Effector memory CD4-positive, alpha-beta T cell (primary cell): ENCODE data around the gene VSIG2.

Experiments
- DNase-seq, 3 donors: peaks; one replicate each; pipeline ENCODE4 v3.0.0-alpha.2; 2020
- H3K27ac ChIP-seq: 2 replicates; pipeline ENCODE4 v1.7.0; 2013; ENCODE audit warnings: mild to moderate bottlenecking, low read length, moderate library complexity; ENCODE audit not compliant: insufficient read depth, poor library complexity, severe bottlenecking
- H3K27me3 ChIP-seq: replicated peaks from 2 replicates; pipeline ENCODE4 v1.7.0; 2013; ENCODE audit warnings: mild to moderate bottlenecking, low read length; ENCODE audit not compliant: insufficient read depth, control insufficient read depth, poor library complexity, severe bottlenecking
- H3K36me3 ChIP-seq: 2 replicates; pipeline ENCODE4 v1.7.0; 2013; ENCODE audit warnings: mild to moderate bottlenecking, low read length, moderate library complexity; ENCODE audit not compliant: control insufficient read depth, insufficient read depth
- H3K4me1 ChIP-seq: 2 replicates; pipeline ENCODE4 v1.7.0; 2013; ENCODE audit warnings: low read length, mild to moderate bottlenecking; ENCODE audit not compliant: control insufficient read depth, insufficient read depth, poor library complexity, severe bottlenecking
- H3K4me3 ChIP-seq: 2 replicates; pipeline ENCODE4 v1.7.0; 2013; ENCODE audit warnings: low read length, low read depth, mild to moderate bottlenecking; ENCODE audit not compliant: insufficient read depth, poor library complexity, severe bottlenecking
- H3K9me3 ChIP-seq: 2 replicates; pipeline ENCODE4 v1.7.0; 2013; ENCODE audit warnings: mild to moderate bottlenecking, low read length, moderate library complexity; ENCODE audit not compliant: control insufficient read depth

The VSIG2 gene

GRCh38 chr11:124757320-124757719, 5.3 kb upstream of the VSIG2 start:
- Histone ChIP-seq H3K4me3 (no peak overlapping the region), H3K9me3 (no peaks in the 10 kb centered on the region), H3K4me1 (peaks cover 32% of the 10 kb centered on the region), H3K27me3 (peaks cover 40% of the 10 kb centered on the region), H3K27ac (no peak overlapping the region), H3K36me3 (no peaks in the 10 kb centered on the region)
- DNase-seq, result no peak

GRCh38 chr11:124756753-124757227, 4.7 kb upstream of the VSIG2 start:
- Histone ChIP-seq H3K4me3 (no peak overlapping the region), H3K36me3 (no peaks in the 10 kb centered on the region), H3K27ac (no peak overlapping the region), H3K4me1 (peaks cover 29% of the 10 kb centered on the region), H3K27me3 (peaks cover 38% of the 10 kb centered on the region), H3K9me3 (no peaks in the 10 kb centered on the region)
- no peak for DNase-seq

GRCh38 chr11:124756033-124756752, 4.1 kb upstream of the VSIG2 start:
- Histone ChIP-seq H3K27me3 (peaks cover 32% of the 10 kb centered on the region), H3K4me3 (no peak overlapping the region), H3K27ac (no peak overlapping the region), H3K9me3 (no peaks in the 10 kb centered on the region), H3K4me1 (peaks cover 23% of the 10 kb centered on the region), H3K36me3 (no peaks in the 10 kb centered on the region)
- no peak for DNase-seq

GRCh38 chr11:124754710-124755109, 2.7 kb upstream of the VSIG2 start:
- no peak for DNase-seq
- peaks cover 16% of the 10 kb centered on the region for H3K4me1 ChIP-seq
- no peak overlapping the region for H3K27ac ChIP-seq
- peaks cover 17% of the 10 kb centered on the region for H3K27me3 ChIP-seq
- H3K9me3 ChIP-seq, result no peaks in the 10 kb centered on the region
- no peaks in the 10 kb centered on the region for H3K36me3 ChIP-seq
- no peak overlapping the region for H3K4me3 ChIP-seq

- DNase-seq, result no peak
- no peaks in the 10 kb centered on the region for H3K9me3 ChIP-seq
- peaks cover 14% of the 10 kb centered on the region for H3K27me3 ChIP-seq
- no peaks in the 10 kb centered on the region for H3K36me3 ChIP-seq
- H3K4me3 ChIP-seq, result no peak overlapping the region
- peaks cover 12% of the 10 kb centered on the region for H3K4me1 ChIP-seq
- no peak overlapping the region for H3K27ac ChIP-seq
These were observed 2.3 kb upstream of the VSIG2 start for GRCh38 chr11:124754309-124754708.

- no peak overlapping the region for H3K4me3 ChIP-seq
- no peak for DNase-seq
- no peaks in the 10 kb centered on the region for H3K36me3 ChIP-seq
- peaks cover 8% of the 10 kb centered on the region for H3K27me3 ChIP-seq
- peaks cover 5% of the 10 kb centered on the region for H3K4me1 ChIP-seq
- H3K9me3 ChIP-seq, result no peaks in the 10 kb centered on the region
- no peak overlapping the region for H3K27ac ChIP-seq
These were observed 1.6 kb upstream of the VSIG2 start for GRCh38 chr11:124753624-124754023.

GRCh38 chr11:124753205-124753604, 1.1 kb upstream of the VSIG2 start:
- no peaks in the 10 kb centered on the region for H3K9me3 ChIP-seq
- no peak for DNase-seq
- H3K36me3 ChIP-seq, result no peaks in the 10 kb centered on the region
- peaks cover 6% of the 10 kb centered on the region for H3K27me3 ChIP-seq
- H3K4me1 ChIP-seq, result peaks cover 1% of the 10 kb centered on the region
- no peak overlapping the region for H3K27ac ChIP-seq
- H3K4me3 ChIP-seq, result no peak overlapping the region

GRCh38 chr11:124752471-124753102, 532 bp upstream of the VSIG2 start:
- Histone ChIP-seq H3K27me3 (peaks cover 3% of the 10 kb centered on the region), H3K9me3 (no peaks in the 10 kb centered on the region), H3K27ac (no peak overlapping the region), H3K4me1 (no peaks in the 10 kb centered on the region), H3K4me3 (no peak overlapping the region), H3K36me3 (no peaks in the 10 kb centered on the region)
- no peak for DNase-seq

- H3K36me3 ChIP-seq, result no peaks in the 10 kb centered on the region
- peaks cover under 1% of the 10 kb centered on the region for H3K27me3 ChIP-seq
- no peak overlapping the region for H3K27ac ChIP-seq
- no peak overlapping the region for H3K4me3 ChIP-seq
- H3K9me3 ChIP-seq, result no peaks in the 10 kb centered on the region
- DNase-seq, result no peak
- H3K4me1 ChIP-seq, result no peaks in the 10 kb centered on the region
These were observed 689 bp downstream of the VSIG2 start for GRCh38 chr11:124751391-124751740.

- Histone ChIP-seq H3K9me3 (no peaks in the 10 kb centered on the region), H3K36me3 (no peaks in the 10 kb centered on the region), H3K27ac (no peak overlapping the region), H3K4me3 (no peak overlapping the region), H3K4me1 (peaks cover 7% of the 10 kb centered on the region), H3K27me3 (no peaks in the 10 kb centered on the region)
- no peak for DNase-seq
These were observed 2.1 kb downstream of the VSIG2 start for GRCh38 chr11:124749912-124750311.
